HepG2 (cell line): Measurements from ENCODE around the gene RABGAP1L.

Experiments
- ARNT ChIP-seq: fragments of 450-650 bp; IDR thresholded peaks from 2 replicates; pipeline ENCODE4 v1.6.1; 2017
- MED13 ChIP-seq: sonication (generic); formaldehyde crosslinking; IDR thresholded peaks from 2 replicates; pipeline ENCODE4 v1.5.0; 2020; ENCODE audit warnings: missing genetic modification reagents
- POLR2A ChIP-seq, 2 experiments: IDR thresholded peaks; 2 replicates each; pipeline ENCODE4 v1.6.1; 2011; ENCODE audit warnings: low read depth in 2 of 2, low read length in 2 of 2, mild to moderate bottlenecking in 1 of 2, moderate library complexity in 1 of 2; ENCODE audit not compliant: insufficient read depth in 1 of 2
- ZNF629 ChIP-seq: sonication (generic); formaldehyde crosslinking; conservative IDR thresholded peaks from 2 replicates; pipeline ENCODE4 v1.5.0; 2020; ENCODE audit warnings: missing genetic modification reagents
- TF ChIP-seq, protein P1 (sequence below): sonication (generic); formaldehyde crosslinking; IDR thresholded peaks from 2 replicates; pipeline ENCODE4 v1.5.0; 2020; ENCODE audit warnings: mild to moderate bottlenecking, missing genetic modification reagents, moderate library complexity
- TF ChIP-seq, protein P2 (sequence below): IDR thresholded peaks from 2 replicates; pipeline ENCODE4 v1.6.1; 2012; ENCODE audit warnings: inconsistent platforms
- TF ChIP-seq, protein P3 (sequence below): sonication (generic); formaldehyde crosslinking; IDR thresholded peaks from 2 replicates; pipeline ENCODE4 v1.9.0; 2021; ENCODE audit warnings: missing genetic modification reagents, borderline replicate concordance

DNA sequence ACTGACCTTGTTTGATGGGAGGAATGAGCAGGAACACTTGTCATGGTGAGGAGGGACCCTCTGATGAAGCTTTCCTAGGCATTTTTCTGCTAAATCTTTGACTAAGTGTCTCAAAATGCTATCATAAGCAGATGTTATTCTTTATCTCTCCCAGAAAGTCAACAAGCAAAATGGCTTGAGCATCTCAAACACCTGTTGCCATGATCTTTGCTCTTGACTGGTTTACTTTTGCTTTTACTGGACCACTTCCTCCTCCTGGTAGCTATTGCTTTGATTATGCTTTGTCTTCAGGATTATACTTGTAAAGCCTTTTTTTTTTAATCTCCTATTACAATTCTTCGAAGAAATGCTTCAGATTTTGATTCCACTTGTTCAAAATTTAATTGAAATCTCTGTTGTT is 445.9 kb downstream of the RABGAP1L start:
- TF ChIP-seq MED13 (CRISPR knock-in tag) (no peak), ZNF629 (CRISPR knock-in tag) (no peak), ARNT (no peak), POLR2A (IDR thresholded peaks at IDR 0.05; ENCODE audit: insufficient read depth in 1 of 2, low read depth in 2 of 2, low read length in 2 of 2) (no peak)
- TF ChIP-seq, protein P1, sequence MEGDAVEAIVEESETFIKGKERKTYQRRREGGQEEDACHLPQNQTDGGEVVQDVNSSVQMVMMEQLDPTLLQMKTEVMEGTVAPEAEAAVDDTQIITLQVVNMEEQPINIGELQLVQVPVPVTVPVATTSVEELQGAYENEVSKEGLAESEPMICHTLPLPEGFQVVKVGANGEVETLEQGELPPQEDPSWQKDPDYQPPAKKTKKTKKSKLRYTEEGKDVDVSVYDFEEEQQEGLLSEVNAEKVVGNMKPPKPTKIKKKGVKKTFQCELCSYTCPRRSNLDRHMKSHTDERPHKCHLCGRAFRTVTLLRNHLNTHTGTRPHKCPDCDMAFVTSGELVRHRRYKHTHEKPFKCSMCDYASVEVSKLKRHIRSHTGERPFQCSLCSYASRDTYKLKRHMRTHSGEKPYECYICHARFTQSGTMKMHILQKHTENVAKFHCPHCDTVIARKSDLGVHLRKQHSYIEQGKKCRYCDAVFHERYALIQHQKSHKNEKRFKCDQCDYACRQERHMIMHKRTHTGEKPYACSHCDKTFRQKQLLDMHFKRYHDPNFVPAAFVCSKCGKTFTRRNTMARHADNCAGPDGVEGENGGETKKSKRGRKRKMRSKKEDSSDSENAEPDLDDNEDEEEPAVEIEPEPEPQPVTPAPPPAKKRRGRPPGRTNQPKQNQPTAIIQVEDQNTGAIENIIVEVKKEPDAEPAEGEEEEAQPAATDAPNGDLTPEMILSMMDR (CRISPR knock-in tag): no peak
- TF ChIP-seq, protein P2, sequence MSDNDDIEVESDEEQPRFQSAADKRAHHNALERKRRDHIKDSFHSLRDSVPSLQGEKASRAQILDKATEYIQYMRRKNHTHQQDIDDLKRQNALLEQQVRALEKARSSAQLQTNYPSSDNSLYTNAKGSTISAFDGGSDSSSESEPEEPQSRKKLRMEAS: no peak
- TF ChIP-seq, protein P3, sequence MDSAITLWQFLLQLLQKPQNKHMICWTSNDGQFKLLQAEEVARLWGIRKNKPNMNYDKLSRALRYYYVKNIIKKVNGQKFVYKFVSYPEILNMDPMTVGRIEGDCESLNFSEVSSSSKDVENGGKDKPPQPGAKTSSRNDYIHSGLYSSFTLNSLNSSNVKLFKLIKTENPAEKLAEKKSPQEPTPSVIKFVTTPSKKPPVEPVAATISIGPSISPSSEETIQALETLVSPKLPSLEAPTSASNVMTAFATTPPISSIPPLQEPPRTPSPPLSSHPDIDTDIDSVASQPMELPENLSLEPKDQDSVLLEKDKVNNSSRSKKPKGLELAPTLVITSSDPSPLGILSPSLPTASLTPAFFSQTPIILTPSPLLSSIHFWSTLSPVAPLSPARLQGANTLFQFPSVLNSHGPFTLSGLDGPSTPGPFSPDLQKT (CRISPR knock-in tag): no peak
